ENCODE measurements around the gene ZC3H10.
"Not testable (repeated sequence)": the region's sequence is repeated elsewhere in the genome, so short reads cannot be mapped to it uniquely, and the experiment has no call there.

ZC3H10 gene

GRCh38 chr12:56117778-56118687 lies at the start of gene ZC3H10:
Gene ZC3H10, plus strand, starts transcription at chr12:56118266. Its CDS starts 2,297 bp downstream, at chr12:56120563.
- peak; percentile 100 for DNase-seq

- DNase-seq: no peak
Measured at GRCh38 chr12:56071648-56072047, 46.4 kb upstream of the ZC3H10 start.

GRCh38 chr12:56074396-56074795 lies 43.7 kb upstream of the ZC3H10 start:
- no peak for DNase-seq

- not testable (repeated sequence) for DNase-seq
Measured at GRCh38 chr12:56077966-56078365, 40.1 kb upstream of the ZC3H10 start.

GRCh38 chr12:56078427-56078826 lies 39.6 kb upstream of the ZC3H10 start:
- DNase-seq: no peak

- DNase-seq: peak; percentile 60
Measured at GRCh38 chr12:56078931-56079722, 38.9 kb upstream of the ZC3H10 start.

- DNase-seq: peak; percentile 72
Measured at GRCh38 chr12:56079723-56080555, 38.1 kb upstream of the ZC3H10 start, which contains the start of gene ERBB3. Gene ERBB3, plus strand, starts transcription at chr12:56080165. Its CDS starts 136 bp downstream, at chr12:56080301.

- DNase-seq: no peak
Measured at GRCh38 chr12:56080556-56081138, 37.4 kb upstream of the ZC3H10 start.

GRCh38 chr12:56081393-56082347 lies 36.4 kb upstream of the ZC3H10 start:
- no peak for DNase-seq

- DNase-seq: no peak
Measured at GRCh38 chr12:56082382-56082781, 35.7 kb upstream of the ZC3H10 start.

- no peak for DNase-seq
Measured at GRCh38 chr12:56082967-56083366, 35.1 kb upstream of the ZC3H10 start.

- peak; percentile 59 for DNase-seq
Measured at GRCh38 chr12:56084958-56085543, 33.0 kb upstream of the ZC3H10 start.

- DNase-seq: no peak
Measured at GRCh38 chr12:56086096-56086495, 32.0 kb upstream of the ZC3H10 start.

GRCh38 chr12:56086608-56087007 lies 31.5 kb upstream of the ZC3H10 start:
- DNase-seq: no peak

GRCh38 chr12:56087220-56087619 lies 30.8 kb upstream of the ZC3H10 start:
- no peak for DNase-seq

GRCh38 chr12:56097738-56098137 lies 20.3 kb upstream of the ZC3H10 start:
- DNase-seq: no peak

- no peak for DNase-seq
Measured at GRCh38 chr12:56098592-56098991, 19.5 kb upstream of the ZC3H10 start.

- no peak for DNase-seq
Measured at GRCh38 chr12:56099787-56100186, 18.3 kb upstream of the ZC3H10 start.

GRCh38 chr12:56101045-56101444 lies 17.0 kb upstream of the ZC3H10 start:
- no peak for DNase-seq

GRCh38 chr12:56102683-56103065 lies 15.4 kb upstream of the ZC3H10 start:
- DNase-seq: no peak
